Mammary epithelial cell (primary cell): ENCODE data around the gene RALGPS2.

Source experiments
- CTCF ChIP-seq, 2 donors: IDR thresholded peaks in 1 of 2; conservative IDR thresholded peaks in 1 of 2; 2 replicates each; pipeline ENCODE4 v1.5.1; 2011 to 2012; ENCODE audit warnings: inconsistent platforms in 2 of 2, low read length in 2 of 2, mild to moderate bottlenecking in 2 of 2, control low read depth in 1 of 2, low read depth in 1 of 2; ENCODE audit not compliant: insufficient read depth in 1 of 2; ENCODE audit errors: extremely low read depth in 1 of 2
- EZH2 ChIP-seq: IDR thresholded peaks from 2 replicates; pipeline ENCODE4 v1.6.1; 2012; ENCODE audit warnings: low read length, inconsistent platforms, borderline replicate concordance

GRCh38 chr1:178969226-178969987 is 244.4 kb downstream of the RALGPS2 start:
- no peak for TF ChIP-seq CTCF (conservative IDR thresholded peaks at IDR 0.05 in 1 of 2, IDR thresholded peaks at IDR 0.05 in 1 of 2; ENCODE audit: extremely low read depth in 1 of 2, insufficient read depth in 1 of 2, low read depth in 1 of 2, low read length in 2 of 2)
- TF ChIP-seq EZH2: no peak
